Stimulated activated CD4-positive, alpha-beta T cell treated with anti-CD3 and anti-CD28 coated beads, Interleukin-1b, Interleukin-23, amount 100 ng/mL, for 48 hours (primary cell): Measurements from ENCODE around the gene HMGB2.

ENCODE experiments used
- DNase-seq: peaks from one replicate; pipeline ENCODE4 v3.0.0-alpha.2; 2020

The HMGB2 gene

GRCh38 chr4:173333658-173334084 lies 487 bp downstream of the HMGB2 start:
- peak; percentile 37 for DNase-seq

- peak; percentile 15 for DNase-seq
Measured at GRCh38 chr4:173332963-173333657, 1.0 kb downstream of the HMGB2 start.

GRCh38 chr4:173332021-173332487 lies 2.1 kb downstream of the HMGB2 start:
- DNase-seq = no peak

GRCh38 chr4:173330590-173330989 lies 3.6 kb downstream of the HMGB2 start:
- no peak for DNase-seq

- DNase-seq = no peak
Measured at GRCh38 chr4:173328236-173328901, 5.8 kb downstream of the HMGB2 start.

- no peak for DNase-seq
Measured at GRCh38 chr4:173325007-173325736, 9.0 kb downstream of the HMGB2 start.

- DNase-seq = no peak
Measured at GRCh38 chr4:173319696-173320095, 14.5 kb downstream of the HMGB2 start.

GRCh38 chr4:173318648-173319211 lies 15.4 kb downstream of the HMGB2 start:
- no peak for DNase-seq

GRCh38 chr4:173318240-173318639 lies 15.9 kb downstream of the HMGB2 start:
- no peak for DNase-seq

GRCh38 chr4:173317004-173317403 lies 17.2 kb downstream of the HMGB2 start:
- DNase-seq = no peak

- DNase-seq = no peak
Measured at GRCh38 chr4:173316060-173316459, 18.1 kb downstream of the HMGB2 start.

- DNase-seq = no peak
Measured at GRCh38 chr4:173314715-173315114, 19.4 kb downstream of the HMGB2 start.

GRCh38 chr4:173311368-173311767 lies 22.8 kb downstream of the HMGB2 start:
- DNase-seq = no peak

- no peak for DNase-seq
Measured at GRCh38 chr4:173307778-173308177, 26.4 kb downstream of the HMGB2 start.

- DNase-seq = no peak
Measured at GRCh38 chr4:173301518-173302201, 32.5 kb downstream of the HMGB2 start.

GRCh38 chr4:173294444-173294843 lies 39.7 kb downstream of the HMGB2 start:
- no peak for DNase-seq

GRCh38 chr4:173293663-173294062 lies 40.5 kb downstream of the HMGB2 start:
- DNase-seq = no peak

- DNase-seq = no peak
Measured at GRCh38 chr4:173291899-173292298, 42.3 kb downstream of the HMGB2 start.

- DNase-seq = no peak
Measured at GRCh38 chr4:173289353-173289727, 44.8 kb downstream of the HMGB2 start.

GRCh38 chr4:173288698-173289352 lies 45.3 kb downstream of the HMGB2 start:
- DNase-seq = no peak

- peak; percentile 68 for DNase-seq
Measured at GRCh38 chr4:173288296-173288695, 45.9 kb downstream of the HMGB2 start.

- no peak for DNase-seq
Measured at GRCh38 chr4:173287486-173287885, 46.7 kb downstream of the HMGB2 start.
